Measurements from ENCODE around the gene TPPP2. TPM values are rescaled to one million over a fixed set of nuclear protein-coding genes. Genes with fewer than 3 reads are reported as not detected.

Gene TPPP2
- total RNA-seq, 1 experiment from 2014 or later = not detected

GRCh38 chr14:21057803-21058675, 28.0 kb downstream of the TPPP2 start, which contains the start of gene RNASE8:
TSS of gene RNASE8 (plus strand) at chr14:21057822. CDS start at chr14:21057893, 71 bp downstream.
- DNase-seq (ENCODE audit: low spot score) = no peak

GRCh38 chr14:21058903-21059302, 28.9 kb downstream of the TPPP2 start:
- DNase-seq (ENCODE audit: low spot score) = no peak

- DNase-seq (ENCODE audit: low spot score) = no peak
Measured at GRCh38 chr14:21059842-21060613, 30.0 kb downstream of the TPPP2 start.

- no peak for DNase-seq (ENCODE audit: low spot score)
Measured at GRCh38 chr14:21060614-21061346, 30.8 kb downstream of the TPPP2 start.

- no peak for DNase-seq (ENCODE audit: low spot score)
Measured at GRCh38 chr14:21061347-21061668, 31.3 kb downstream of the TPPP2 start.

DNA sequence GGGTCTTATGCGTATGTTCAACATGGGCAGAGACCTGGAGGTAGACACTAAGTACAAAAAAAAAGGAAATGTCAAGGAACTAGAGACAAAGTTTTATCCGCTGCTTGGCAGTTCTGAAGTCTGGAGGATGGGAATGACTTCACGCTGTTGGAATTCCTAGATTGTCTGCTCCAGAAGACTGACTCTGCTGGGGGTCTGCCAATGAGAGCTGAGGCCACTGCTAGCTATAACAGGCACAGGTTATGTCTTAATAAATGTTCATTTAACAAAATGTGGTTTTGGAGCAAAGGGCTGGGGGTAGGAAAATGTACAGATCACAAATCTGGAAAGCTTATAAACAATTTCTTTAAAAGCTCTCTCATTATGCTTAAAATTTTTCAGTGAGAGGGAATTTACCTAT, 33.5 kb downstream of the TPPP2 start:
- DNase-seq (ENCODE audit: low spot score) = no peak

DNA sequence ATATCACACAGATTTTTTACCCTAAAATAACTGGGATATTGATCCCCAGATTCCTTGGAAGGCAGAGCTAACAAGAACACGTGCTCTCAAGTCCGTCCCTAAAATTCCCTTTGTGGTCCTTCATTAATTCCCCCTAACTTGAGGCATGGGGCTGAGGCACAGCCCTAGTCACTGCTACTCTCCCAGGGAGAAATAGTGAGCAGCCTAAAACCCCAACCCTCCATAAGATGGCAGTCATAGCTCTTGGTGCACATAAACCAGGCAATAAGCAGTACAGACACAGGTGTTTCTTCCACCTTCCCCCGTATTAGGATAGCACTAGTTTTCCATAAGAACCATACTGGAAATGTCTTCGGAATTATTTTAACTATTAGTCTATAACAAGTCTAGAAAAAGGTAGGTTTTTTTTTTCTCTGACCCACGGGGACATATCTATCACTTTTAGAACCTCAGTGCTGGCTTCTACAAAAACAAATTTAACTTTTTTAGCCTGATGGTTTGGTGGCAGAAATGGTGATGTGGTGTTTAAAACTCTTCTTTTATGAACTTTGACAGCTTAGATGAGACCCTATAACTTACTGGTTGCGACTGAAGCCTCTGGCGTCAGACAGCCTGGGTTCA, 37.0 kb downstream of the TPPP2 start:
- no peak for DNase-seq (ENCODE audit: low spot score)

DNA sequence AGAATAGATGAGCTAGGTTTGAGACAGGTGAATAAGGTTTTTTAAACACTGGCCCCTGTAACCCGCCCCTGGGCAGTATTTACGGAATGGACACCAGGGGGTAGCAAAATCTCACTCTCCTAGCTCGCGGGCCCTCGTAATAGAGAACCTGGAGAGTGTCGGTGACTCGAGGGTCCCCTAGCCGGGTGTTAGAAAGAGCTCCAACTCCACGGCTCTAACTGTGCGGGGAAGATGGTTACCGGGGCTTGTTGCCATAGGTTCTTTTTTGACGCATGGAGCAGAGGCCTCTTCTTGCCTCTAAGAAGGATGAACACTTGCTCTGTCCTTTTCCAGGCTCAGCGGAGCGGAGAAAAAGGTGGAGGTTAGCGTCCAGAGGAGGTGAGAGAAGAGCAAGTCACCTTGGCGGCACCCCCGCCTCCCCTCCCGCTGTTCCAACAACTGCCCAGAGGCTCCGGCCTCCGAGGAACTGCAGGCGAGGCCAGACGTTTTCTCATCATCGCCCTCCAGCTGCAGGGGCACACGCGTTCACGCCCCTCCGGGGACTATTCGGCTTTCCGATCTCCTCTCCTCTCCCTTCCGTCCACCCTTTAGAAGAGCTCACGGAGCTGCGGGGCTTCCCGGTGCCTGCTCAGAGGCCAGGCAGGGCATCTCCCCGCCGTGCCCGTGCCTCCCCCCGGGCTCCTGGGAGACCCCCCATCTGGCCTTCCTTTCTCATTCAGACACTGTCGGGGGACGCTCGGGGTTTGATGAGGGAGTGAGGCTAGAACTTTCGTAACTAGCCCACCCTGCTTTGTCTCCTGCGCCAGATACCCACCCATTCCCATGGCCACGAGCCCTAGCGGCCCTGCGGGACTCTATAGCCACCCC, 38.7 kb downstream of the TPPP2 start:
- peak; percentile 53 for DNase-seq (ENCODE audit: low spot score)

DNA sequence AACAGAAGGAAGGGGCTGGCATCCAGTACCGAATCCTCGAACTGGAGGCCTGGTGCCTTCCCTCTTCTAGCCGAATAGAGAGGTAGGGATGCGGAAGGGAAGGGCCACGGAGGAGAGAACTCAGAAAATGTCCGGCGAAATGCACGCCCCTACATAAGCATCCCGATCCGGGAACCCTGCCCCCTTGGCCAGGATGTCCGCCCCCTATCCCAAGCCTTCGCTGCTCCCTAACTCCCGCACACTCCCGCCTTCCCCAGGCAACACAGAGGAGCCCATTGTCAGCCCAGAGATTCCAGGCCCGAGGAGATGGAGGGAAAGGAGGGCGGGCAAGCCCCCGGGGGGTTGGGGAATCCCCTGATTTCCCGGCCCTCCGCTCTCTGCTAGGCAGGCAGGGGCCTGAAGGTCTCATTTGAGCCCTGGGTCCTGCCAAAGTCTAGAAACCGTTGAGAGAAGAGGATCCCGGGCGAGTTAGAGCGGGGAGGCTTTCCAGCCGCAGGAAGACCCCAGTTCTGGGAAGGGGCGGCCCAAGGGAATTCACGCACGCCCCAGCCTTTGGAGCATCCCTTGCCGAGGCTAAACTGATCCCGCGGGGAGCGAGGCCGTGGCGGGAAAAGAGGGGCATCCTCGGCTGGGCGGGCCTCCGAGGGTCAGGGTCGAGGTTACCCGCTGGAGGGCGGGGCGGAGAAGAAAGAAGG, 39.5 kb downstream of the TPPP2 start:
- no peak for DNase-seq (ENCODE audit: low spot score)

DNA sequence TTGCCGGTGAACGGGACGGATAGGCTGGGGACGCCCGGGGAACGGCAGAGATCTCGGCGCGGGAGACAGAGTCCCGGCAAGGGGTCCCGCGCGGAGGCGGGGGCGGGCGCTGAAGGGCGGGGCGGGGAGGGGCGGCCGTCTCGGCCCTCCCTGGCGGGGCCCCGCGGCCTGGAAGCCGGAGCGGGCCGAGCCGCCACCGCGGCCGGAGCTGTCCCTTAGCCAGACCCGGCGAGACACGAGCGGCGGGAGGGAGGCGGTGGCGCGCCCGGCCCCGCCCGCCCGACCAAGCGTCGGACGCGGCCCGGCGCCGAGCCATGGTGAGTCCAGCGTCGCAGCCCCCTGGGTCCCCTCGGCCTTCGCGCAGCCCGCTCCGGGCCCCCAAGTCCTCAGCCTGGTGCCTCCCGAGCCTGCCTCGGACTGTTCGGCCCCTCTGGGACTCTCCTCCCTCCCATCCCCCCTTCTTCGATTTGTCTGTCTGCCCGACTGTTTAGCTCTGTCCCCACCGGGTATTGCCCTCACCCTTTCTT, 40.1 kb downstream of the TPPP2 start, which contains the start of gene ARHGEF40:
Gene ARHGEF40, plus strand, starts transcription at position 222 of the 527 bp plus-strand sequence. Its CDS starts 93 bp downstream, at position 315.
- DNase-seq (ENCODE audit: low spot score) = peak; percentile 37

GRCh38 chr14:21070610-21071224, 40.7 kb downstream of the TPPP2 start:
- no peak for DNase-seq (ENCODE audit: low spot score)

- no peak for DNase-seq (ENCODE audit: low spot score)
Measured at GRCh38 chr14:21071225-21072030, 41.4 kb downstream of the TPPP2 start.

DNA sequence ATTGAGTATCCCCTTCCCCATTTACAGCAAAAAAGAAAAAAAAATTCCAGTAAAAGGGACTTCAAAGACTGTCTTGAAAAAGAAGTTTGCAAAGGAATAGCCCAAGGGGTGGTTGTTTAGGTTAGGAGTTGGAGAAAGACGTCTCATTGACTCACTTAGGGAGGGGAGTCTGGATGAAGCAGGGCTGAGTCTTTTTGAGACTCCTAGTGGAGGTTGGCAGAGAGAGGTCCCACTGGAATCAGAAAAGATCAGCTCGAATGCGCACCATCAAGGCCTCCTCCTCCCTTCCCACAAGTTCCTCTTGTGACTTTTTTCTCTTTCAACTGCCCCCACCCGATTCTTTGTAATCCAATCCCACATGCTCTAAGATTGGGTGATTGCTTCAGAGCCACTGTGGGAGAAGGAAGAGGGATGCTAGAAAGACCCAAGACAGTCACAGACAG, 42.0 kb downstream of the TPPP2 start:
- no peak for DNase-seq (ENCODE audit: low spot score)

DNA sequence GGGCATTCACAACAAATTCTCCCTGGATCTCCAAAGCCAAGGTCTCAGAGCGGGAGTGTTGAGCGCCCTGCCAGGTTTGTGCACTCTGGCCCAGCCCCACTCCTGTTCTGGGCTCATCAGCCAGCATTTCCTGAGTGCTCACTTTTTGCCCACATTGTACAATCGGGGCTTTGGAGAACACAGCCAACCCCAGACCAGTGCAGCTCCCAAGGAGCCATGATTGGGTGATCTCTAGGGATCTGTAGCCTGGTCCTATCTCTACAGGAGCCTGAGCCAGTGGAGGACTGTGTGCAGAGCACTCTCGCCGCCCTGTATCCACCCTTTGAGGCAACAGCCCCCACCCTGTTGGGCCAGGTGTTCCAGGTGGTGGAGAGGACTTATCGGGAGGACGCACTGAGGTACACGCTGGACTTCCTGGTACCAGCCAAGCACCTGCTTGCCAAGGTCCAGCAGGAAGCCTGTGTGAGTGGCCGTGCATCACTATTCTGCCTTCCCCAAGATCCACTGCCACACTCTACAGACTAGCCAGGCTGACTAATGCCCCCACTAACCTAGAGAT, 42.8 kb downstream of the TPPP2 start:
- DNase-seq (ENCODE audit: low spot score) = no peak

DNA sequence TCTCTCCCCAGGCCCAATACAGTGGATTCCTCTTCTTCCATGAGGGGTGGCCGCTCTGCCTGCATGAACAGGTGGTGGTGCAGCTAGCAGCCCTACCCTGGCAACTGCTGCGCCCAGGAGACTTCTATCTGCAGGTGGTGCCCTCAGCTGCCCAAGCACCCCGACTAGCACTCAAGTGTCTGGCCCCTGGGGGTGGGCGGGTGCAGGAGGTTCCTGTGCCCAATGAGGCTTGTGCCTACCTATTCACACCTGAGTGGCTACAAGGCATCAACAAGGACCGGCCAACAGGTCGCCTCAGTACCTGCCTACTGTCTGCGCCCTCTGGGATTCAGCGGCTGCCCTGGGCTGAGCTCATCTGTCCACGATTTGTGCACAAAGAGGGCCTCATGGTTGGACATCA, 43.9 kb downstream of the TPPP2 start:
- DNase-seq (ENCODE audit: low spot score) = no peak

DNA sequence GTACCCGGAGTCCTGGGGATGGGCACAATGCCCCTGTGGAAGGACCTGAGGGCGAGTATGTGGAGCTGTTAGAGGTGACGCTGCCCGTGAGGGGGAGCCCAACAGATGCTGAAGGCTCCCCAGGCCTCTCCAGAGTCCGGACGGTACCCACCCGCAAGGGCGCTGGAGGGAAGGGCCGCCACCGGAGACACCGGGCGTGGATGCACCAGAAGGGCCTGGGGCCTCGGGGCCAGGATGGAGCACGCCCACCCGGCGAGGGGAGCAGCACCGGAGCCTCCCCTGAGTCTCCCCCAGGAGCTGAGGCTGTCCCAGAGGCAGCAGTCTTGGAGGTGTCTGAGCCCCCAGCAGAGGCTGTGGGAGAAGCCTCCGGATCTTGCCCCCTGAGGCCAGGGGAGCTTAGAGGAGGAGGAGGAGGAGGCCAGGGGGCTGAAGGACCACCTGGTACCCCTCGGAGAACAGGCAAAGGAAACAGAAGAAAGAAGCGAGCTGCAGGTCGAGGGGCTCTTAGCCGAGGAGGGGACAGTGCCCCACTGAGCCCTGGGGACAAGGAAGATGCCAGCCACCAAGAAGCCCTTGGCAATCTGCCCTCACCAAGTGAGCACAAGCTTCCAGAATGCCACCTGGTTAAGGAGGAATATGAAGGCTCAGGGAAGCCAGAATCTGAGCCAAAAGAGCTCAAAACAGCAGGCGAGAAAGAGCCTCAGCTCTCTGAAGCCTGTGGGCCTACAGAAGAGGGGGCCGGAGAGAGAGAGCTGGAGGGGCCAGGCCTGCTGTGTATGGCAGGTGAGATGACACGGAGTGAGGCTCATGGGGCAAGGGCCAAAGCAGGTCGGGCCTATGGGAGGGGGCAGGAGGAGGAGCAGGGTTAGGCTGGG, 44.6 kb downstream of the TPPP2 start:
- DNase-seq (ENCODE audit: low spot score) = no peak

All from HT-29 (cell line).